Liver (tissue), 9 donors: ENCODE measurements around the gene CEACAM19. TPM values are rescaled to one million over a fixed set of nuclear protein-coding genes. Genes with fewer than 3 reads are reported as not detected.

Experiments
- DNase-seq: peaks from one replicate; pipeline ENCODE4 v3.0.0-alpha.2; 2017; ENCODE audit warnings: low spot score
- H3K27ac ChIP-seq, 2 donors: one replicate each; pipeline ENCODE4 v1.7.0; 2013; ENCODE audit warnings: inconsistent platforms in 2 of 2, low read length in 2 of 2, control low read depth in 1 of 2, low read depth in 1 of 2, mild to moderate bottlenecking in 1 of 2
- H3K27me3 ChIP-seq, 4 donors: one replicate each; pipeline versions ENCODE4 v1.6.1 to v1.7.0; 2013; ENCODE audit warnings: low read length in 3 of 4, inconsistent platforms in 1 of 4, mild to moderate bottlenecking in 1 of 4, moderate library complexity in 1 of 4; ENCODE audit not compliant: control insufficient read depth in 4 of 4, insufficient read depth in 4 of 4
- H3K36me3 ChIP-seq, 4 donors: one replicate each; pipeline versions ENCODE4 v1.6.1 to v1.7.0; 2013; ENCODE audit warnings: low read length in 3 of 4, mild to moderate bottlenecking in 3 of 4, low read depth in 1 of 4, moderate library complexity in 1 of 4; ENCODE audit not compliant: control insufficient read depth in 4 of 4, insufficient read depth in 3 of 4
- H3K4me1 ChIP-seq, 4 donors: one replicate each; pipeline versions ENCODE4 v1.6.1 to v1.7.0; 2013; ENCODE audit warnings: low read length in 3 of 4, mild to moderate bottlenecking in 3 of 4, moderate library complexity in 1 of 4; ENCODE audit not compliant: control insufficient read depth in 4 of 4, insufficient read depth in 4 of 4
- H3K4me3 ChIP-seq, 3 donors: one replicate each; pipeline versions ENCODE4 v1.6.1 to v1.7.0; 2013; ENCODE audit warnings: low read length in 3 of 3, control low read depth in 1 of 3, low read depth in 1 of 3, mild to moderate bottlenecking in 1 of 3
- H3K9ac ChIP-seq, 2 donors: one replicate each; pipeline ENCODE4 v1.7.0; 2013; ENCODE audit warnings: low read length in 2 of 2, mild to moderate bottlenecking in 2 of 2, moderate library complexity in 2 of 2, control low read depth in 1 of 2, low read depth in 1 of 2
- H3K9me3 ChIP-seq, 4 donors: one replicate each; pipeline versions ENCODE4 v1.6.1 to v1.7.0; 2013; ENCODE audit warnings: low read length in 3 of 4; ENCODE audit not compliant: control insufficient read depth in 4 of 4
- FOXA2 ChIP-seq: IDR thresholded peaks from 2 replicates; pipeline ENCODE4 v1.6.1; 2016; ENCODE audit warnings: antibody characterized with exemption
- GABPA ChIP-seq, 2 donors: IDR thresholded peaks in 1 of 2; conservative IDR thresholded peaks in 1 of 2; 2 replicates each; pipeline ENCODE4 v1.6.1; 2016; ENCODE audit warnings: antibody characterized with exemption in 2 of 2, mild to moderate bottlenecking in 1 of 2, moderate library complexity in 1 of 2
- HNF4A ChIP-seq, 2 donors: conservative IDR thresholded peaks; 2 replicates each; pipeline ENCODE4 v1.6.1; 2016; ENCODE audit warnings: antibody characterized with exemption in 2 of 2, mild to moderate bottlenecking in 2 of 2
- HNF4G ChIP-seq: IDR thresholded peaks from 2 replicates; pipeline ENCODE4 v1.6.1; 2016; ENCODE audit warnings: antibody characterized with exemption
- NR2F2 ChIP-seq: IDR thresholded peaks from 2 replicates; pipeline ENCODE4 v1.6.1; 2016; ENCODE audit warnings: antibody characterized with exemption
- REST ChIP-seq: IDR thresholded peaks from 2 replicates; pipeline ENCODE4 v1.6.1; 2016; ENCODE audit warnings: antibody characterized with exemption, mild to moderate bottlenecking
- SP1 ChIP-seq: IDR thresholded peaks from 2 replicates; pipeline ENCODE4 v1.6.1; 2018; ENCODE audit warnings: antibody characterized with exemption, mild to moderate bottlenecking
- TAF1 ChIP-seq: conservative IDR thresholded peaks from 2 replicates; pipeline ENCODE4 v1.6.1; 2016; ENCODE audit warnings: antibody characterized with exemption, mild to moderate bottlenecking
- YY1 ChIP-seq: IDR thresholded peaks from 2 replicates; pipeline ENCODE4 v1.6.1; 2016; ENCODE audit warnings: antibody characterized with exemption, mild to moderate bottlenecking
- ZBTB33 ChIP-seq: IDR thresholded peaks from 2 replicates; pipeline ENCODE4 v1.6.1; 2016; ENCODE audit warnings: antibody characterized with exemption
- WGBS: extraction: QIAGEN DNeasy Blood & Tissue Kit; methylation state at CpG from one replicate; pipeline ENCODE4 v1.1.7; 2013; 5-methylcytosine and 5-hydroxymethylcytosine counted together
- polyA plus RNA-seq, 2 donors: library from polyadenylated mRNA; stranded (reverse) in 1 of 2; unstranded in 1 of 2; fragments of 200-250 nt in 1 of 2; fragments of >200 nt in 1 of 2; fragmentation: Nextera tagmentation in 1 of 2; extraction: Ambion mirVana in 1 of 2; gene quantifications; one replicate each; pipeline versions ENCODE4 v1.2.1 to v1.2.3, GENCODE V29; 2013 to 2015
- total RNA-seq, 2 donors: library from RNA; depleted of rRNA; stranded (reverse); fragments of >200 nt; gene quantifications; one replicate each; pipeline ENCODE4 v1.2.3, GENCODE V29; 2014
- TF ChIP-seq, protein P1 (sequence below): IDR thresholded peaks from 2 replicates; pipeline ENCODE4 v1.6.1; 2016; ENCODE audit warnings: antibody characterized with exemption
- TF ChIP-seq, protein P2 (sequence below): fragments of 150-350 bp; IDR thresholded peaks from 2 replicates; pipeline ENCODE4 v1.5.1; 2017; ENCODE audit warnings: improper control_type of control experiment, low read depth, low read length; ENCODE audit not compliant: missing input control
- TF ChIP-seq, protein P3 (sequence below): IDR thresholded peaks from 2 replicates; pipeline ENCODE4 v1.6.1; 2016; ENCODE audit warnings: antibody characterized with exemption
- donor health status: healthy.
- donor health status: healthy.
- donor health status: healthy.
- donor health status: healthy.
- donor health status: healthy.

Gene CEACAM19
- total and polyA plus RNA-seq, 4 donors = 0.75 to 2.6 (median 1.3) TPM

DNA sequence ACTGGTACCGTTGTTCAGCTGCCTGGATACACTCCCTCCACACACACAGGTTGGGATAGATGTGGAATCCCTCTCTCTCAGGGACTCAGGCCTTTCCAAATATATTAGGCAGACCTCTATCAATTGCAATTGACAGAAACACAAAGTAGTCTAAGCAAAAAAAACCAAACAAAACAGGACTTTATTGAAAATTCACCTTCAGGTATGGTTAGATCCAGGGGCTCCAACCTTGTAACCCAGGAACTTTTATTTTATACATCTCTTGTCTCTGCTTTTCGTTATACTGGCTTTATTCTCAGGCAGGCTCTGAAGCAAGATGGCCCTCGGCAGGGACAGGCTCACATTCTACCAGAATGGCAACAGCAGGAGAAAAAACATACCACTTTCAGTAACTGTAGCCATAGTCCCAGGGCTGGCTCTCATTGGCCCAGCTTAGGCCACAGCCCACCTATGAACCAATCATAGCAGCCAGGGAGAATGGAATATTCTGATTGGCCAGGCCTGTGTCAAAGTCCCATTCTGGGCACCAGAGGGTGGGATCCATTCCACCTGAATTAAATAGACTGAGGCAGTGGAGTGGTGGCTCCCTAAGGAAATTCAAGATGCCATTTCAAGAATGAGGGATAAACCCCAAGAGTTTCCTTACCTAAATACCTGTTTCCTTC is 13.1 kb upstream of the CEACAM19 start (continued):
- TF ChIP-seq YY1 = no peak
- TF ChIP-seq HNF4G = no peak
- no peak for TF ChIP-seq NR2F2
- TF ChIP-seq, protein P1, sequence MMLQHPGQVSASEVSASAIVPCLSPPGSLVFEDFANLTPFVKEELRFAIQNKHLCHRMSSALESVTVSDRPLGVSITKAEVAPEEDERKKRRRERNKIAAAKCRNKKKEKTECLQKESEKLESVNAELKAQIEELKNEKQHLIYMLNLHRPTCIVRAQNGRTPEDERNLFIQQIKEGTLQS = no peak

DNA sequence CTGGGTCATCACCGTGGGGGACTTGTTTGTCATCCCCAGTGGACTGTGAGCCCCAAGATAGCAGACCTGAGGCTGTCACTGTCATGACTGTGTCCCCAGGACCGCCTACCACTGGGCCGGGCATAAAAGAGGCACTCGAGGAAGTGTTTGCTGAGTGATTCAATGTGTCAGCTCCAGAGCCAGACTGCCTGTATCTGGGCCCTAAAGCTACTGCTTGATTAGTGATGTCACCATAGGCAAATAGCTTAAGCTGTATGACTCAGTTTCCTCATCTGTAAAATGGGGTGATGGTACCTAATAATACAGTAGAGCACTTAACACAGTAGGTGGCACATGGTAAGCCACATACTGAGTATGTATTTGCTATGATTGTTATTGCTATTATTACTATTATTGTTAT is 11.2 kb upstream of the CEACAM19 start:
- no peak for DNase-seq
- H3K27ac ChIP-seq = no peak overlapping the region
- H3K27me3 ChIP-seq = no peaks in the 10 kb centered on the region
- peaks cover 6 to 72% (median 44%) of the 10 kb centered on the region in 4 donors for H3K36me3 ChIP-seq
- H3K4me1 ChIP-seq = peaks cover 0 to 7% (median 3%) of the 10 kb centered on the region in 4 donors
- TF ChIP-seq TAF1 = no peak
- TF ChIP-seq, protein P1 = no peak
- no peak for TF ChIP-seq NR2F2
- TF ChIP-seq, protein P2, sequence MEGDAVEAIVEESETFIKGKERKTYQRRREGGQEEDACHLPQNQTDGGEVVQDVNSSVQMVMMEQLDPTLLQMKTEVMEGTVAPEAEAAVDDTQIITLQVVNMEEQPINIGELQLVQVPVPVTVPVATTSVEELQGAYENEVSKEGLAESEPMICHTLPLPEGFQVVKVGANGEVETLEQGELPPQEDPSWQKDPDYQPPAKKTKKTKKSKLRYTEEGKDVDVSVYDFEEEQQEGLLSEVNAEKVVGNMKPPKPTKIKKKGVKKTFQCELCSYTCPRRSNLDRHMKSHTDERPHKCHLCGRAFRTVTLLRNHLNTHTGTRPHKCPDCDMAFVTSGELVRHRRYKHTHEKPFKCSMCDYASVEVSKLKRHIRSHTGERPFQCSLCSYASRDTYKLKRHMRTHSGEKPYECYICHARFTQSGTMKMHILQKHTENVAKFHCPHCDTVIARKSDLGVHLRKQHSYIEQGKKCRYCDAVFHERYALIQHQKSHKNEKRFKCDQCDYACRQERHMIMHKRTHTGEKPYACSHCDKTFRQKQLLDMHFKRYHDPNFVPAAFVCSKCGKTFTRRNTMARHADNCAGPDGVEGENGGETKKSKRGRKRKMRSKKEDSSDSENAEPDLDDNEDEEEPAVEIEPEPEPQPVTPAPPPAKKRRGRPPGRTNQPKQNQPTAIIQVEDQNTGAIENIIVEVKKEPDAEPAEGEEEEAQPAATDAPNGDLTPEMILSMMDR = no peak
- no peak for TF ChIP-seq FOXA2
- TF ChIP-seq GABPA (IDR thresholded peaks at IDR 0.05 in 1 of 2, conservative IDR thresholded peaks at IDR 0.05 in 1 of 2) = no peak
- no peak for TF ChIP-seq SP1
- no peak overlapping the region for H3K4me3 ChIP-seq
- WGBS = 91% methylated on average over 4 of the region's 4 CpGs
- no peaks in the 10 kb centered on the region for H3K9me3 ChIP-seq
- H3K9ac ChIP-seq = no peak overlapping the region

- no peak overlapping the region for H3K4me3 ChIP-seq
- H3K9ac ChIP-seq = no peak overlapping the region
- peaks cover 0 to 7% (median 3%) of the 10 kb centered on the region in 4 donors for H3K4me1 ChIP-seq
- no peaks in the 10 kb centered on the region for H3K27me3 ChIP-seq
- no peak for TF ChIP-seq REST
- no peak for TF ChIP-seq ZBTB33
- no peak for TF ChIP-seq TAF1
- no peak for TF ChIP-seq HNF4G
- no peak for TF ChIP-seq HNF4A (conservative IDR thresholded peaks at IDR 0.05)
- no peak for TF ChIP-seq SP1
- TF ChIP-seq NR2F2 = no peak
- no peak for TF ChIP-seq YY1
- TF ChIP-seq, protein P3, sequence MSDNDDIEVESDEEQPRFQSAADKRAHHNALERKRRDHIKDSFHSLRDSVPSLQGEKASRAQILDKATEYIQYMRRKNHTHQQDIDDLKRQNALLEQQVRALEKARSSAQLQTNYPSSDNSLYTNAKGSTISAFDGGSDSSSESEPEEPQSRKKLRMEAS = no peak
- no peak for DNase-seq
- no peak overlapping the region for H3K27ac ChIP-seq
- no peaks in the 10 kb centered on the region for H3K9me3 ChIP-seq
- H3K36me3 ChIP-seq = peaks cover 6 to 62% (median 37%) of the 10 kb centered on the region in 4 donors
- 94% methylated on average over 11 of the region's 11 CpGs for WGBS
These were observed 10.1 kb upstream of the CEACAM19 start for GRCh38 chr19:44661205-44661604.
